Measurements from ENCODE around the gene AEN.

AEN gene

GRCh38 chr15:88661041-88661700 is 40.0 kb downstream of the AEN start:
- H3K4me3 Mint-ChIP-seq, result no peak overlapping the region
- no peaks in the 10 kb centered on the region for H3K27me3 Mint-ChIP-seq
- H3K9me3 Mint-ChIP-seq, result no peaks in the 10 kb centered on the region
- ATAC-seq (replicated peaks; ENCODE audit: extremely low read depth, poor library complexity, severe bottlenecking) (no peak), DNase-seq (ENCODE audit: low spot score in 2 of 2) (no peak)
- peaks cover 2% of the 10 kb centered on the region for H3K36me3 Mint-ChIP-seq (ENCODE audit: insufficient read depth)
- no peak overlapping the region for H3K27ac Mint-ChIP-seq (ENCODE audit: low read depth)
- peaks cover 27% of the 10 kb centered on the region for H3K4me1 Mint-ChIP-seq

DNA sequence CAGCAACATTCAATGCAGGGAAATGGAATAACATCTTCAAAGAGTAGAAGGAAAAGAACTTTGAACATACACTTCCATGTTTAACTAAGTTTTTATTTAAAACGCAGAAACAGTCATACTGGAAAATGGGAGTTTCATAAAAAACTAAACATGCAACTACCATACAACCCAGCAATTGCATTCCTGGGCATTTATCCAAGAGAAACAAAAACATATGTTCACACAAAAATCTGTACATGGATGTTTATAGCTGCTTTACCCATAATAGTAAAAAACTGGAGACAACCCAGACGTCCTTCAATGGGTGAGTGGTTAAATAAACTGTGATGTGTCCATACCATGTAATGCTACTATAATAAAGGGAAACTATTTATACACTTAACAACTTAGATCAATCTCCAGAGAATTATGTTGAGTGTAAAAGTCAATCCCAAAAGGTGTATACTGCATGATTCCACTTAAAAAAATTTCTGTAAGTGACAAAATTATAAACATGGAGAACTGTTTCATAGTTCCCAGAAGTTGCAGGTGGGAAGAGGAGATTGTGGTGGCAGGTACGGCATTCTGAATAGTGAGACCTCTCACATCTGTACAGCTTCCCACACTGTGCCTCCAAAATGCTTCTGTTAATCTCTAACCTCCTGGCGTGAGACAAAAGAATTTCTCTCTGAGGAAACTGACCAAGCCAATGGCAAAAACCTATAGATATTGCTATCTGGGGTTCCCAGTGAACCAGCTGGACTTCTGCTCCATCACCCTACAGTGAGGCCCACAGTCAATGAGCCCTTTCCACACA is 40.8 kb downstream of the AEN start:
- H3K9me3 Mint-ChIP-seq, result no peaks in the 10 kb centered on the region
- H3K4me1 Mint-ChIP-seq, result peaks cover 27% of the 10 kb centered on the region
- no peaks in the 10 kb centered on the region for H3K27me3 Mint-ChIP-seq
- no peak for DNase-seq (ENCODE audit: low spot score in 2 of 2)
- peaks cover 2% of the 10 kb centered on the region for H3K36me3 Mint-ChIP-seq (ENCODE audit: insufficient read depth)
- ATAC-seq (replicated peaks; ENCODE audit: extremely low read depth, poor library complexity, severe bottlenecking), result no peak
- H3K27ac Mint-ChIP-seq (ENCODE audit: low read depth), result no peak overlapping the region
- H3K4me3 Mint-ChIP-seq, result no peak overlapping the region

DNA sequence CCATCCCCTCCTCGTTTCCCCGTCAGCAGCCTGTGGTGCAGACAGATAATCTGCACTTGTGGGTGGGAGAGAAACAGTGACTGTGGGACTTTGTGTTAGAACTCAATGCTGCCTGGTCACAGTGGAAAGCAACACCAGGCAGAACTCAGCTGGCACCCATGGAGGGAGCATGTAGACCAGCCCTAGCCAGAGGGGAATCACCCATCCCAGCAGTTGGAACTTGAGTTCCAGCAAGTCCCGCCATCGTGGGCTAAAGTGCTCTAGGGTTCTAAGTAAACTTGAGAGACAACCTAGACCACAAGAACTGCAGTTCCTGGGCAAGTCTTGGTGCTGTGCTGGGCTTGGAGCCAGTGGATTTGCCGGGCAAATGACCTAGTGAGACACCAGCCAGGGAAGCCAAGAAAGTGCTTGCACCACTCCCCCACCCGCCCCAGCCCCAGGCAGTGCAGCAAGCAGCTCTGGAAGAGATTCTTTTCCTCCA is 42.0 kb downstream of the AEN start:
- no peak overlapping the region for H3K27ac Mint-ChIP-seq (ENCODE audit: low read depth)

DNA sequence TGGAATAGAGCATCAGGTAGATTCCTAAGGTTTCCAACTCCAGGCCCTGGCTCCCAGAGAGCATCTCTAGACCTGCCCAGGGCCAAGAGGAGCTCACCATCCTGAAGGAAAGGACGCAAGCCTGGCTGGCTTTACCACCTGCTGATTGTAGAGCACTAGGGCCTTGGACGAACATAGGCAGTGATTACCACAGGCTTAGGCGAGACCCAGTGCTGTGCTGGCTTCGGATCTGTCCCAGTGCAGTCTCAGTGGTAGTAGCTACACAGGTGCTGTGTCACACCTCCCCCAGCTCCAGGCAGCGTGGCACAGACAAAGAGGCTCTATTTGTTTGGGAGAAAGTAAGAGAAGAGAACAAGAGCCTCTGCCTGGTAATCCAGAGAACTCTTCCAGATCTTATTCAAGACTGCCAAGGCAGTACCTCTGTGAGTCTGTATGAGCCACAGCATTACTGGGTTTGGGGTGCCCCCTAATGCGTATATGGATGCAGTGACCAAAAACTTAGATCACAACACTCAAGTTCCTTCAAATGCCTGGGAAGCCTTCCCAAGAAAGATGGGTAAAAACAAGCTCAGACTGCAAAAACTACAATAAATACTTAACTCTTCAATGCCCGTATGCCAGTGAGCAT is 43.1 kb downstream of the AEN start:
- peak in 1 of 2 donors; percentile 41 for DNase-seq (ENCODE audit: low spot score in 2 of 2)
- no peaks in the 10 kb centered on the region for H3K9me3 Mint-ChIP-seq
- H3K36me3 Mint-ChIP-seq (ENCODE audit: insufficient read depth), result no peaks in the 10 kb centered on the region
- no peak overlapping the region for H3K27ac Mint-ChIP-seq (ENCODE audit: low read depth)
- peaks cover 13% of the 10 kb centered on the region for H3K4me1 Mint-ChIP-seq
- H3K4me3 Mint-ChIP-seq, result no peak overlapping the region
- peak; percentile 54 for ATAC-seq (replicated peaks; ENCODE audit: extremely low read depth, poor library complexity, severe bottlenecking)
- H3K27me3 Mint-ChIP-seq, result peaks cover 12% of the 10 kb centered on the region

More for the DNA sequence above, 42.0 kb downstream of the AEN start:
- no peak for DNase-seq (ENCODE audit: low spot score in 2 of 2)
- Mint-ChIP-seq H3K27me3 (peaks cover 1% of the 10 kb centered on the region), H3K4me1 (peaks cover 16% of the 10 kb centered on the region), H3K4me3 (no peak overlapping the region), H3K9me3 (no peaks in the 10 kb centered on the region), H3K36me3 (ENCODE audit: insufficient read depth) (no peaks in the 10 kb centered on the region)
- ATAC-seq (replicated peaks; ENCODE audit: extremely low read depth, poor library complexity, severe bottlenecking), result no peak

- Mint-ChIP-seq H3K9me3 (no peaks in the 10 kb centered on the region), H3K4me1 (no peaks in the 10 kb centered on the region), H3K27me3 (peaks cover 52% of the 10 kb centered on the region), H3K36me3 (ENCODE audit: insufficient read depth) (no peaks in the 10 kb centered on the region), H3K4me3 (no peak overlapping the region), H3K27ac (ENCODE audit: low read depth) (no peak overlapping the region)
- no peak for ATAC-seq (replicated peaks; ENCODE audit: extremely low read depth, poor library complexity, severe bottlenecking)
- no peak for DNase-seq (ENCODE audit: low spot score in 2 of 2)
Observed at GRCh38 chr15:88674661-88675060, 53.5 kb downstream of the AEN start.

- Mint-ChIP-seq H3K27ac (ENCODE audit: low read depth) (no peak overlapping the region), H3K9me3 (no peaks in the 10 kb centered on the region), H3K27me3 (peaks cover 18% of the 10 kb centered on the region), H3K36me3 (ENCODE audit: insufficient read depth) (no peaks in the 10 kb centered on the region), H3K4me1 (no peaks in the 10 kb centered on the region), H3K4me3 (no peak overlapping the region)
- ATAC-seq (replicated peaks; ENCODE audit: extremely low read depth, poor library complexity, severe bottlenecking) (no peak), DNase-seq (ENCODE audit: low spot score in 2 of 2) (no peak)
Observed at GRCh38 chr15:88678755-88679154, 57.6 kb downstream of the AEN start.

GRCh38 chr15:88680241-88681001 is 59.3 kb downstream of the AEN start:
- H3K4me1 Mint-ChIP-seq, result no peaks in the 10 kb centered on the region
- H3K27ac Mint-ChIP-seq (ENCODE audit: low read depth), result no peak overlapping the region
- H3K27me3 Mint-ChIP-seq, result peaks cover 22% of the 10 kb centered on the region
- no peaks in the 10 kb centered on the region for H3K36me3 Mint-ChIP-seq (ENCODE audit: insufficient read depth)
- no peak overlapping the region for H3K4me3 Mint-ChIP-seq
- DNase-seq (ENCODE audit: low spot score in 2 of 2) (no peak), ATAC-seq (replicated peaks; ENCODE audit: extremely low read depth, poor library complexity, severe bottlenecking) (no peak)
- no peaks in the 10 kb centered on the region for H3K9me3 Mint-ChIP-seq

GRCh38 chr15:88681610-88682221 is 60.6 kb downstream of the AEN start:
- Mint-ChIP-seq H3K27ac (ENCODE audit: low read depth) (no peak overlapping the region), H3K4me3 (no peak overlapping the region), H3K36me3 (ENCODE audit: insufficient read depth) (no peaks in the 10 kb centered on the region), H3K9me3 (no peaks in the 10 kb centered on the region), H3K27me3 (peaks cover 25% of the 10 kb centered on the region), H3K4me1 (no peaks in the 10 kb centered on the region)
- DNase-seq (ENCODE audit: low spot score in 2 of 2) (no peak), ATAC-seq (replicated peaks; ENCODE audit: extremely low read depth, poor library complexity, severe bottlenecking) (no peak)

Measured in central memory CD8-positive, alpha-beta T cell (primary cell).